WTC11 (cell line): ENCODE measurements around the gene AIP. TPM values are rescaled to one million over a fixed set of nuclear protein-coding genes. Genes with fewer than 3 reads are reported as not detected.

ENCODE experiments used
- ATAC-seq: fragments of 200-7000 bp; cut with Tn5 transposase; 2 replicates; pipeline ENCODE4 v1.10.0; 2021; ENCODE audit warnings: mild to moderate bottlenecking, moderate library complexity
- CTCF ChIA-PET: fragments of 300-600 bp; sonication (Branson Sonifier 250); formaldehyde crosslinking; loops from one replicate; lab custom pipeline; 2021; ENCODE audit warnings: antibody characterized with exemption; lab: Charles Lee
- POLR2A ChIA-PET: fragments of 350-600 bp; sonication (Branson Sonifier 250); formaldehyde crosslinking; loops from one replicate; lab custom pipeline; 2021; ENCODE audit warnings: antibody characterized with exemption; lab: Charles Lee
- DNase-seq: peaks from one replicate; pipeline ENCODE4 v3.0.0; 2021; ENCODE audit warnings: low spot score
- H3K27ac Mint-ChIP-seq: 2 replicates; pipeline ENCODE4 v1.8.0; 2021; ENCODE audit warnings: mixed read lengths
- H3K27me3 Mint-ChIP-seq: 2 replicates; pipeline ENCODE4 v1.8.0; 2021; ENCODE audit warnings: low read depth, mild to moderate bottlenecking, moderate library complexity, mixed read lengths
- H3K36me3 Mint-ChIP-seq: 2 replicates; pipeline ENCODE4 v1.8.0; 2021; ENCODE audit warnings: mixed read lengths
- H3K4me1 Mint-ChIP-seq: 2 replicates; pipeline ENCODE4 v1.8.0; 2022; ENCODE audit warnings: mixed read lengths
- H3K4me3 Mint-ChIP-seq: 2 replicates; pipeline ENCODE4 v1.8.0; 2021; ENCODE audit warnings: mild to moderate bottlenecking, moderate library complexity, mixed read lengths
- H3K9me3 Mint-ChIP-seq: 2 replicates; pipeline ENCODE4 v1.8.0; 2021; ENCODE audit warnings: mixed read lengths
- JAZF1 ChIP-seq: fragments of 250-450 bp; sonication (Bioruptor Pico); IDR thresholded peaks from 2 replicates; pipeline ENCODE4 v1.9.0; 2021; ENCODE audit warnings: moderate library complexity, mild to moderate bottlenecking, inconsistent platforms
- JUN ChIP-seq: sonication (generic); formaldehyde crosslinking; IDR thresholded peaks from 2 replicates; pipeline ENCODE4 v1.8.0; 2023; ENCODE audit warnings: mild to moderate bottlenecking, missing genetic modification reagents
- KAT7 ChIP-seq: sonication (generic); formaldehyde crosslinking; IDR thresholded peaks from 2 replicates; pipeline ENCODE4 v1.8.1; 2023; ENCODE audit warnings: missing genetic modification reagents, mild to moderate bottlenecking, borderline replicate concordance
- NR2C2 ChIP-seq: sonication (generic); formaldehyde crosslinking; IDR thresholded peaks from 2 replicates; pipeline ENCODE4 v1.8.0; 2022; ENCODE audit warnings: mild to moderate bottlenecking, missing genetic modification reagents
- SOX15 ChIP-seq: fragments of 250-450 bp; sonication (Bioruptor Pico); IDR thresholded peaks from 2 replicates; pipeline ENCODE4 v1.9.0; 2021; ENCODE audit warnings: mild to moderate bottlenecking
- TEAD4 ChIP-seq: sonication (generic); formaldehyde crosslinking; IDR thresholded peaks from 2 replicates; pipeline ENCODE4 v1.8.0; 2022; ENCODE audit warnings: mild to moderate bottlenecking, missing genetic modification reagents
- ZNF121 ChIP-seq: sonication (generic); formaldehyde crosslinking; IDR thresholded peaks from 2 replicates; pipeline ENCODE4 v1.8.0; 2023; ENCODE audit warnings: missing genetic modification reagents
- ZNF232 ChIP-seq: sonication (generic); formaldehyde crosslinking; IDR thresholded peaks from 2 replicates; pipeline ENCODE4 v1.8.0; 2022; ENCODE audit warnings: mild to moderate bottlenecking, missing genetic modification reagents
- ZNF317 ChIP-seq: sonication (generic); formaldehyde crosslinking; IDR thresholded peaks from 2 replicates; pipeline ENCODE4 v1.8.1; 2023; ENCODE audit warnings: low read depth, mild to moderate bottlenecking, moderate library complexity, missing genetic modification reagents, borderline replicate concordance
- ZNF396 ChIP-seq: fragments of 250-450 bp; sonication (Bioruptor Pico); IDR thresholded peaks from 2 replicates; pipeline ENCODE4 v1.8.0; 2021; ENCODE audit warnings: mild to moderate bottlenecking, moderate library complexity, borderline replicate concordance
- ZNF671 ChIP-seq: fragments of 250-450 bp; sonication (Bioruptor Pico); IDR thresholded peaks from 2 replicates; pipeline ENCODE4 v1.8.0; 2021; ENCODE audit warnings: mild to moderate bottlenecking
- total RNA-seq: library from RNA; stranded (reverse); gene quantifications from 3 replicates; pipeline ENCODE4 v1.2.3, GENCODE V29; 2021
- TF ChIP-seq, protein P1 (sequence below): fragments of 250-450 bp; sonication (Bioruptor Pico); IDR thresholded peaks from 2 replicates; pipeline ENCODE4 v1.9.0; 2021; ENCODE audit warnings: mild to moderate bottlenecking
- TF ChIP-seq, protein P2 (sequence below): sonication (generic); formaldehyde crosslinking; IDR thresholded peaks from 2 replicates; pipeline ENCODE4 v1.8.1; 2023; ENCODE audit warnings: mild to moderate bottlenecking, missing genetic modification reagents, moderate library complexity
- TF ChIP-seq, protein P3 (sequence below): fragments of 250-450 bp; sonication (Bioruptor Pico); IDR thresholded peaks from 2 replicates; pipeline ENCODE4 v1.9.0; 2021; ENCODE audit warnings: moderate library complexity, mild to moderate bottlenecking, inconsistent platforms, borderline replicate concordance
- TF ChIP-seq, protein P4 (sequence below): sonication (generic); formaldehyde crosslinking; IDR thresholded peaks from 2 replicates; pipeline ENCODE4 v1.8.0; 2022; ENCODE audit warnings: mild to moderate bottlenecking, missing genetic modification reagents
- TF ChIP-seq, protein P5 (sequence below): sonication (generic); formaldehyde crosslinking; IDR thresholded peaks from 2 replicates; pipeline ENCODE4 v1.8.0; 2022; ENCODE audit warnings: mild to moderate bottlenecking, missing genetic modification reagents

The AIP gene
- total RNA-seq, 1 experiment from 2014 or later: 32.8 TPM

DNA sequence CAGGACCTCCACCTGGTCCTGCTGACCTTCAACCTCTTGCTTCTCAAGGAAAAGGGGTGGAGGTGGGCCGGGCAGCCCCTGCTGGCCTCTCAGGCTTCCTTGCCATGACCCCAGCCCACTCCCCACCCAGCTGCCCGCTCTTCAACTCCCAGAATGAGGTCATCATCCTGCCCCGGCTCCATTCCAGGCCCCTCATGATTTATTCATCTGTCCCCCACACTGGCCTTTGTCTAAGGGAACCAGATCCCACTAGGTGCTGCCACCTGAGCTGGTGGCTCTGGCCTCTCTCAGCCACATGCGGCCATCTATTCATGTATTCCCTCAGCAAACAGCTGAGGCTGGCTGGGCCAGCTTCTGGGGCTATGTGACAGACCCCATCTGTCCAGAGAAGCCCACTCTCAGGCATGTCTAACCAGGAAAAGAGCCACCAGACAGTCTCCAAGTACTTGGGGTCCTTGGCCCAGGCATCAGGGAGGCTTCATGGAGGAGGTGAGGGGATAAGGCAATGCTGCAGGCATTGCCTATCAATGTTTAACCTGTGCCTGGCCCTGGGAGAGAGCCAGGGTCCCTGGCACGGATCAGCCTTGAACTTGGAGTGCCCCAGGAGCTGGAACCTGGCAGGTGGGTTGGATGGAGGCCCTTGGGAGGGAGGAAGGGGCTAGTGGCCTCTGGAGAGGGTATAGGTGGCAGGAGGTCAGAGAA lies 42.6 kb downstream of the AIP start (continued):
- TF ChIP-seq, protein P1, sequence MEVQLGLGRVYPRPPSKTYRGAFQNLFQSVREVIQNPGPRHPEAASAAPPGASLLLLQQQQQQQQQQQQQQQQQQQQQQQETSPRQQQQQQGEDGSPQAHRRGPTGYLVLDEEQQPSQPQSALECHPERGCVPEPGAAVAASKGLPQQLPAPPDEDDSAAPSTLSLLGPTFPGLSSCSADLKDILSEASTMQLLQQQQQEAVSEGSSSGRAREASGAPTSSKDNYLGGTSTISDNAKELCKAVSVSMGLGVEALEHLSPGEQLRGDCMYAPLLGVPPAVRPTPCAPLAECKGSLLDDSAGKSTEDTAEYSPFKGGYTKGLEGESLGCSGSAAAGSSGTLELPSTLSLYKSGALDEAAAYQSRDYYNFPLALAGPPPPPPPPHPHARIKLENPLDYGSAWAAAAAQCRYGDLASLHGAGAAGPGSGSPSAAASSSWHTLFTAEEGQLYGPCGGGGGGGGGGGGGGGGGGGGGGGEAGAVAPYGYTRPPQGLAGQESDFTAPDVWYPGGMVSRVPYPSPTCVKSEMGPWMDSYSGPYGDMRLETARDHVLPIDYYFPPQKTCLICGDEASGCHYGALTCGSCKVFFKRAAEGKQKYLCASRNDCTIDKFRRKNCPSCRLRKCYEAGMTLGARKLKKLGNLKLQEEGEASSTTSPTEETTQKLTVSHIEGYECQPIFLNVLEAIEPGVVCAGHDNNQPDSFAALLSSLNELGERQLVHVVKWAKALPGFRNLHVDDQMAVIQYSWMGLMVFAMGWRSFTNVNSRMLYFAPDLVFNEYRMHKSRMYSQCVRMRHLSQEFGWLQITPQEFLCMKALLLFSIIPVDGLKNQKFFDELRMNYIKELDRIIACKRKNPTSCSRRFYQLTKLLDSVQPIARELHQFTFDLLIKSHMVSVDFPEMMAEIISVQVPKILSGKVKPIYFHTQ: no peak
- TF ChIP-seq KAT7 (no peak), JAZF1 (CRISPR knock-in tag) (no peak), ZNF396 (CRISPR knock-in tag) (no peak), NR2C2 (CRISPR knock-in tag) (no peak), SOX15 (CRISPR knock-in tag) (no peak), ZNF121 (CRISPR knock-in tag) (no peak)
- TF ChIP-seq, protein P2, sequence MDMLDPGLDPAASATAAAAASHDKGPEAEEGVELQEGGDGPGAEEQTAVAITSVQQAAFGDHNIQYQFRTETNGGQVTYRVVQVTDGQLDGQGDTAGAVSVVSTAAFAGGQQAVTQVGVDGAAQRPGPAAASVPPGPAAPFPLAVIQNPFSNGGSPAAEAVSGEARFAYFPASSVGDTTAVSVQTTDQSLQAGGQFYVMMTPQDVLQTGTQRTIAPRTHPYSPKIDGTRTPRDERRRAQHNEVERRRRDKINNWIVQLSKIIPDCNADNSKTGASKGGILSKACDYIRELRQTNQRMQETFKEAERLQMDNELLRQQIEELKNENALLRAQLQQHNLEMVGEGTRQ: no peak

DNA sequence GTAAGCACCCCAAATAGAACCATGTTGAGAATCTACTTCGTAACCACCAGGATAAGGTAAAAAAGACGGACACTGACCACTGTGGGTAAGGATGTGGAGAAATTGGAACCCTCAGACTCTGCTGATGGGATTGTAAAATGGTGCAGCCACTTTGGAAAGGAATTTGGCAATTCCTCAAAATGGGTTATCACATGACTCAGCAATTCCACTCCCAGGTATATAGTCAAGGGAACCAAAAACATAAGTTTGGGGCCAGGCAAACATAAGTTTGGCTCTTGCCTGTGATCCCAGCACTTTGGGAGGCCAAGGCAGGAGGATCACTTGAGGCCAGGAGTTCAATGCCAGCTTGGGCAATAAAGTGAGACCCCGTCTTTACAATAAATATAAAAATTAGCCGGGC lies 45.5 kb downstream of the AIP start:
- CTCF ChIA-PET: no interaction called here
- Mint-ChIP-seq H3K27me3 (peaks cover 16% of the 10 kb centered on the region), H3K27ac (no peak overlapping the region), H3K9me3 (peaks cover 38% of the 10 kb centered on the region), H3K4me1 (no peaks in the 10 kb centered on the region), H3K36me3 (peaks cover 7% of the 10 kb centered on the region), H3K4me3 (no peak overlapping the region)
- POLR2A ChIA-PET: no interaction called here
- DNase-seq (no peak), ATAC-seq (no peak)
- TF ChIP-seq ZNF232 (CRISPR knock-in tag): no peak
- TF ChIP-seq TEAD4 (CRISPR knock-in tag): no peak
- TF ChIP-seq ZNF671: no peak

DNA sequence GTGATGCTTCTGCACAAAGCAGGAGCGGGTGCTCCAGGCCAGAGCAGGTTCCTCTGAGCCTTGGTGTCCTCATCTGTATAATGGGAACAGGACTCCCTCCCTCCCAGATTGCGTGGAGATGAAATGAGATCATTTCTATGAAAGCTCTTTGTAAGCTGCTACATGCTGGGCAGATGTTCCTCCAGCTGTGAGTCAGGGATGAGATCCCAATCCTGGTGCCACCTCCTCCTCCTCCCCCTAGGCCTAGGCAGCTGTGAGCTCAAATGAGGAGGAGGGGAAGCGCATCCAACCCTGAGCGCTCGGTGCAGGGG lies 47.4 kb downstream of the AIP start:
- ChIA-PET CTCF (interaction anchor here (1.0 to 2.6 kb wide), 3 partner anchors 12 to 179 kb away, joined by 3 to 13 read pairs (median 6); no protein-coding TSS in a partner anchor), POLR2A (no interaction called here)
- peaks cover 28% of the 10 kb centered on the region for H3K27me3 Mint-ChIP-seq
- peaks cover 17% of the 10 kb centered on the region for H3K36me3 Mint-ChIP-seq
- TF ChIP-seq ZNF317 (CRISPR knock-in tag) (no peak), JUN (CRISPR knock-in tag) (no peak)
- TF ChIP-seq, protein P3, sequence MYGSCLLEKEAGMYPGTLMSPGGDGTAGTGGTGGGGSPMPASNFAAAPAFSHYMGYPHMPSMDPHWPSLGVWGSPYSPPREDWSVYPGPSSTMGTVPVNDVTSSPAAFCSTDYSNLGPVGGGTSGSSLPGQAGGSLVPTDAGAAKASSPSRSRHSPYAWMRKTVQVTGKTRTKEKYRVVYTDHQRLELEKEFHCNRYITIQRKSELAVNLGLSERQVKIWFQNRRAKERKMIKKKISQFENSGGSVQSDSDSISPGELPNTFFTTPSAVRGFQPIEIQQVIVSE (CRISPR knock-in tag): no peak
- TF ChIP-seq, protein P4, sequence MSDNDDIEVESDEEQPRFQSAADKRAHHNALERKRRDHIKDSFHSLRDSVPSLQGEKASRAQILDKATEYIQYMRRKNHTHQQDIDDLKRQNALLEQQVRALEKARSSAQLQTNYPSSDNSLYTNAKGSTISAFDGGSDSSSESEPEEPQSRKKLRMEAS: no peak
- TF ChIP-seq, protein P5, sequence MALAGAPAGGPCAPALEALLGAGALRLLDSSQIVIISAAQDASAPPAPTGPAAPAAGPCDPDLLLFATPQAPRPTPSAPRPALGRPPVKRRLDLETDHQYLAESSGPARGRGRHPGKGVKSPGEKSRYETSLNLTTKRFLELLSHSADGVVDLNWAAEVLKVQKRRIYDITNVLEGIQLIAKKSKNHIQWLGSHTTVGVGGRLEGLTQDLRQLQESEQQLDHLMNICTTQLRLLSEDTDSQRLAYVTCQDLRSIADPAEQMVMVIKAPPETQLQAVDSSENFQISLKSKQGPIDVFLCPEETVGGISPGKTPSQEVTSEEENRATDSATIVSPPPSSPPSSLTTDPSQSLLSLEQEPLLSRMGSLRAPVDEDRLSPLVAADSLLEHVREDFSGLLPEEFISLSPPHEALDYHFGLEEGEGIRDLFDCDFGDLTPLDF (CRISPR knock-in tag): no peak
- TF ChIP-seq, protein P1: no peak
- H3K4me3 Mint-ChIP-seq: no peak overlapping the region
- H3K4me1 Mint-ChIP-seq: no peaks in the 10 kb centered on the region
- peaks cover 51% of the 10 kb centered on the region for H3K9me3 Mint-ChIP-seq
- DNase-seq (no peak), ATAC-seq (no peak)
- H3K27ac Mint-ChIP-seq: no peak overlapping the region
